Kidney (tissue), 14 donors: Measurements from ENCODE around the gene RASL10B. TPM values are rescaled to one million over a fixed set of nuclear protein-coding genes. Genes with fewer than 3 reads are reported as not detected.

Experiments
- DNase-seq, 5 donors: peaks; one replicate each; pipeline ENCODE4 v3.0.0-alpha.2; 2013 to 2020
- FAIRE-seq: peaks from 2 replicates; lab custom pipeline; 2012; peaks lifted over from hg19 to GRCh38; lab: Jason Lieb, UNC
- H3K27ac ChIP-seq, 2 donors: one replicate each; pipeline ENCODE4 v1.7.0; 2013; ENCODE audit warnings: low read depth in 2 of 2, low read length in 2 of 2, inconsistent platforms in 1 of 2
- H3K27me3 ChIP-seq: one replicate; pipeline ENCODE4 v1.7.1; 2013; ENCODE audit warnings: low read length, inconsistent platforms; ENCODE audit not compliant: control insufficient read depth, insufficient read depth
- H3K36me3 ChIP-seq, 3 donors: one replicate each; pipeline versions ENCODE4 v1.7.0 to v1.7.1; 2013; ENCODE audit warnings: low read length in 3 of 3, control low read depth in 1 of 3, inconsistent platforms in 1 of 3; ENCODE audit not compliant: insufficient read depth in 3 of 3, control insufficient read depth in 2 of 3
- H3K4me1 ChIP-seq, 3 donors: one replicate each; pipeline versions ENCODE4 v1.7.0 to v1.7.1; 2013; ENCODE audit warnings: low read length in 3 of 3, inconsistent platforms in 1 of 3, low read depth in 1 of 3; ENCODE audit not compliant: control insufficient read depth in 2 of 3, insufficient read depth in 2 of 3
- H3K4me3 ChIP-seq, 3 donors: one replicate each; pipeline versions ENCODE4 v1.7.0 to v1.8.1; 2013; ENCODE audit warnings: low read length in 3 of 3, control low read depth in 1 of 3, inconsistent platforms in 1 of 3
- H3K9ac ChIP-seq, 3 donors: one replicate each; pipeline versions ENCODE4 v1.7.0 to v1.7.1; 2013; ENCODE audit warnings: low read length in 3 of 3, control low read depth in 1 of 3, inconsistent platforms in 1 of 3
- H3K9me3 ChIP-seq, 3 donors: one replicate each; pipeline versions ENCODE4 v1.7.0 to v1.7.1; 2013; ENCODE audit warnings: low read length in 3 of 3, control low read depth in 1 of 3, inconsistent platforms in 1 of 3; ENCODE audit not compliant: control insufficient read depth in 2 of 3, insufficient read depth in 1 of 3
- CTCF ChIP-seq: IDR thresholded peaks from 3 replicates; pipeline ENCODE4 v1.5.1; 2012; ENCODE audit warnings: mild to moderate bottlenecking, moderate library complexity, borderline replicate concordance; ENCODE audit not compliant: insufficient read depth; ENCODE audit errors: extremely low read depth
- intact Hi-C: fragments of 100-400 bp; cut with DNase I; formaldehyde crosslinking; loops from one replicate; pipeline ENCODE4 v1.11.1; 2022
- polyA plus RNA-seq: library from polyadenylated mRNA; stranded (reverse); fragments of 350-450 nt; fragmentation: Illumina TruSeq; extraction: RNeasy Lipid Tissue Mini Kit (QIAGEN cat#74804); gene quantifications from one replicate; pipeline ENCODE4 v1.2.3, GENCODE V29; 2014; ENCODE audit warnings: low read depth, low replicate concordance; ENCODE audit not compliant: insufficient read depth
- total RNA-seq: library from RNA; stranded (reverse); fragmentation: NEBNext Ultra II Directional; extraction: Animal tissue kit (Norgen Biotek cat#: 25700); gene quantifications from one replicate; pipeline ENCODE4 v1.2.1, GENCODE V29; 2021
- donor health status: control.
- donor health status: control.
- donor health status: control.
- donor health status: control.
- donor health status: control.
- donor health status: DM: yes; HTN: yes; CAD: no.
- donor health status: Normal renal cell carcinoma (clear cell type).

Gene RASL10B
- total and polyA plus RNA-seq, 2 donors from 2014 or later = 1.5 to 2.4 TPM

GRCh38 chr17:35780950-35781349 is 49.5 kb downstream of the RASL10B start:
- intact Hi-C loops = no loop called here
- H3K9ac ChIP-seq = no peak overlapping the region
- H3K36me3 ChIP-seq = no peaks in the 10 kb centered on the region
- H3K9me3 ChIP-seq = no peaks in the 10 kb centered on the region
- TF ChIP-seq CTCF = no peak
- no peak overlapping the region for H3K4me3 ChIP-seq
- no peak overlapping the region for H3K27ac ChIP-seq
- DNase-seq (no peak), FAIRE-seq (no peak)
- H3K4me1 ChIP-seq = peaks cover 0 to 5% (median 4%) of the 10 kb centered on the region in 3 donors
- H3K27me3 ChIP-seq = no peaks in the 10 kb centered on the region

GRCh38 chr17:35784895-35785294 is 53.5 kb downstream of the RASL10B start:
- intact Hi-C loops = no loop called here
- H3K36me3 ChIP-seq = no peaks in the 10 kb centered on the region
- no peak overlapping the region for H3K9ac ChIP-seq
- H3K9me3 ChIP-seq = no peaks in the 10 kb centered on the region
- H3K27me3 ChIP-seq = no peaks in the 10 kb centered on the region
- DNase-seq (no peak), FAIRE-seq (no peak)
- peaks cover 3 to 8% (median 5%) of the 10 kb centered on the region in 3 donors for H3K4me1 ChIP-seq
- H3K4me3 ChIP-seq = no peak overlapping the region
- no peak for TF ChIP-seq CTCF
- no peak overlapping the region for H3K27ac ChIP-seq

- DNase-seq (peak in 1 of 5 donors; percentile 23), FAIRE-seq (no peak)
- H3K4me3 ChIP-seq = no peak overlapping the region
- H3K4me1 ChIP-seq = peaks cover 3 to 8% (median 5%) of the 10 kb centered on the region in 3 donors
- TF ChIP-seq CTCF = no peak
- no peak overlapping the region for H3K9ac ChIP-seq
- no peak overlapping the region for H3K27ac ChIP-seq
- no peaks in the 10 kb centered on the region for H3K27me3 ChIP-seq
- H3K9me3 ChIP-seq = no peaks in the 10 kb centered on the region
- H3K36me3 ChIP-seq = no peaks in the 10 kb centered on the region
- intact Hi-C loops = no loop called here
Measured at GRCh38 chr17:35786941-35787432, 55.5 kb downstream of the RASL10B start.
